Fibroblast of peridontal ligament (primary cell): ENCODE results near the gene CEPT1.
A peak's percentile ranks its signal among the peaks of the same experiment; 100 is the strongest.
"Not testable (repeated sequence)": the region's sequence is repeated elsewhere in the genome, so short reads cannot be mapped to it uniquely, and the experiment has no call there.

Source experiments
- DNase-seq: peaks from one replicate; pipeline ENCODE4 v3.0.0-alpha.2; 2010; ENCODE audit errors: extremely low read depth

The CEPT1 gene

DNA sequence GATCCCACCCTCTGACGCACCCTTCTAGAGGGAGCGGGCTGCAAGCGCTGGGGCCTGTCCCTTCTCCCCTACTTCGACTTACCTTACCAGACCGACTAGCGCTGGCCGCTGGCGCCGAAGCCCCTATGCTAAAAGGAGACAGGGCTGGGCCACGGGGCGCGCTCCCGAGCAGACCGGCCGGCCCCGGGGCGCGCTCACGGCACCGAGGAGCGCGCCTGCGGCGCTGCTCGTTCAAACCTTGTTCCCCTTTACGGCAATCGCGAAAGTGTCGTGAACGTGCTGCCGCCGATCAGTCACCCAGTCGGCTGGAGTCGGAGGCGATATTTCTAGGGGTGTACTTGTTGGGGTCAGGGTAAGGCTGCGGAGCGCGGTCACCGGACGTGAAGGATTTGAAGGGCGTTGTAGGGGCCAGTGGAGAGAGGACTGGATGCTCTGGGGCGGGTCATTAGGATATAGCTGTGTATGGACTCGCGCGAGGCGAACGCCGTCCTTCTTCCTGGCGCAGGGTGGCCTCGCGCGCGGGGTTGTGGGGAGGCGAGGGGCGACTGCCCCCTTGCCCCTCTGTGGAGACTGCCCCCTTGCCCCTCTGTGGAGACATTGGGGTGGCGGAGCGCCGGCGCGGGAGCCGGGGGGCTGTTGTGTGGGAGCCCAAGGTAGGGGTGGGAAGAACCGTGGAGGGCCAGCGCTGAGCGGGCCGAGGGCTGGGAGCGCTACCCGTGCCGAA lies at the start of gene CEPT1, which contains the start of gene DRAM2:
Gene CEPT1, plus strand, starts transcription at position 268 of the 724 bp plus-strand sequence. CDS start 7,492 bp downstream, outside the sequence.
Gene DRAM2, minus strand, starts transcription at position 138 of the 724 bp plus-strand sequence. CDS start 8,539 bp downstream, outside the sequence.
- DNase-seq = peak; percentile 93

DNA sequence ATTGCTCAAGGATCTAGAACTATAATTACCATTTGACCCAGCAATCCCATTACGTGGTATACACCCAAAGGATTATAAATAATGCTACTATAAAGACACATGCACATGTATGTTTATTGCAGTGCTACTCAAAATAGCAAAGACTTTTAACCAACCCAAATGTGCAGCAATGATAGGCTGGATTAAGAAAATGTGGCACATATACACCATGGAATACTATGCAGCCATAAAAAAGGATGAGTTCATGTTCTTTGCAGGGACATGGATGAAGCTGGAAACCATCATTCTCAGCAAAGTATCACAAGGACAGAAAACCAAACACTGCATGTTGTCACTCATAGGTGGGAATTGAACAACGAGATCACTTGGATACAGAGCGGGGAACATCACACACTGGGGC lies 44.6 kb upstream of the CEPT1 start:
- not testable (repeated sequence) for DNase-seq

DNA sequence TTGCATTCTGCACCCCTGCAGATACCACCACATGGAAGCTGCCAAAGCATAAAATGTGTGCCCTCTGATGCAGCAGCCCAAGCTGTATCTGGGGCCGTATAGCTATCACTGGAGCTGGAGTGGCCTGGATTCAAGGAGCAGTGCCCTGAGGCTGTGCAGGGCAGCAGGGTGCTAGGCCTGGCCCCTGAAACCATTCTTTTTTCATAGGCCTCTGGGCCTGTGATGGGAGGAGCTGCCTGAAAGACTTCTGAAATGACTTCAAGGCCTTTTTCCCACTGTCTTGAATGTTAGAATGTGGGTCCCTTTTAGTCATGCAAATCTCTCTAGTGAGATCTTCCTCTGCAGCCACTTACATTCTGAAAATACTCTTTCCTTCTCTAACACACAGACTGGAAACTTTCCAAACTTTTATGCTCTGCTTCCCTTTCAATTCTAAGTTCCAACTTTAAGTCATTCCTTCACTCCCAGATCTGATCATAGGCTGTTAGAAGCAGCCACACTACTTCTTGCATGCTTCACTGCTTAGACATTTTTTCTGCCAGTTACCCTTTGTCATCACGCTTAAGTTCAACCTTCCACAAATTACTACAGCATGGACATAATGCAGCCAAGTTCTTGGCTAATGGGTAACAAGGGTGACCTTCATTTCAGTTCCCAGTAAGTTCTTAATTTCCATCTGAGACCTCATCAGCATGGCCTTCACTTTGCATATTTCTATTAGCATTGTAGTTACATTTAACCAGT lies 42.5 kb upstream of the CEPT1 start:
- no peak for DNase-seq

DNA sequence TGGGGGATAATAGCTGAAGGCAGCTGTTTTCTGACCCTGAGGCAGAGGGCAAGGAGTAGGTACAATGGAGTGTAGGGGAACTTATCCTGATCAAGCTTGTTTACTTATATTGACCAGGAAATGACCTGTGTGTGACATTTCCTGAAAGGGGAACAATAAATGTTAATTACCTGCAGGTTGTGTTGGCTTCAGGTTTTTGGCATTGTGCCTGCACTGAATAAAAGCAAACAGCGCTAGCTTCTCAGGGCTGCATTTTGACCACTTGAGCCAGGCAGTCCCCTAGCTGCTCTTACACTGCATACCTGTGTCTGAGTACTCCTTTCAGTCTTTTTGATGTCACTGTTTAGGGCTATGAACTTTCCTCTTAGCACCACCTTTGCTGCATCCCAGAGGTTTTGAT lies 40.7 kb upstream of the CEPT1 start:
- no peak for DNase-seq

DNA sequence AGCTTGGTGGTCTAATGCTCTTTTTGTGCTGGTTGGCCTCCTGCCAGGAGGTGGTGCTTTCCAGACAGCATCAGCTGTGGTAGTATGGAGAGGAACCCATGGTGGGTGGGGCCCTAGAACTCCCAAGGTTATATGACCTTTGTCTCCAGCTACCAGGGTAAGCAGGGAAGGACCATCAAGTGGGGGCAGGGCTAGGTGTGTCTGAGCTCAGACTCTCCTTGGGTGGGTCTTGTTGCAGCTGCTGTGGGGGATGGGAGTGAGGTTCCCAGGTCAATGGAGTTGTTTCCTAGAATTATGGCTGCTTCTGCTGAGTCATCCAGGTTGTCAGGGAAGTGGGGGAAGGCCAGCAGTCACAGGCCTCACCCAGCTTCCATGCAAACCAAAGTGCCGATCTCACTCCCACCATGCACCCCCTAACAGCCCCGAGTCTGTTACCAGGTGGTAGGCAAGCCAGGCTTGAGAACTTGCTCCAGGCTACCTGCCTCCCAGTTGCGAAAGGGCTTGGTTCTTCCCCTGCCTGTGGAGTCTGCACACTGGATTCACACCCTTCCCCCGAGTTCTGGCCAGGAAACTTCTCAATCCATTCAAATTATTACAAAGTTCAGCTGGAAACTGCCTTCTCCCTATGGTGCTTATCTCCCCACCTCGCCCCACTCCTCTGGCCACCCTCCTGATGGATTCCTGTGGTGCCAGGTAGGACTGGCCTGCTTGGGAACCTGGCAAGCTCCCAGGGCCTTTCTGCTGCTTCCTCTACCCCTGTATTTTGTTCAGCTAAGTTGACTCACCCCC lies 38.0 kb upstream of the CEPT1 start:
- DNase-seq = no peak

DNA sequence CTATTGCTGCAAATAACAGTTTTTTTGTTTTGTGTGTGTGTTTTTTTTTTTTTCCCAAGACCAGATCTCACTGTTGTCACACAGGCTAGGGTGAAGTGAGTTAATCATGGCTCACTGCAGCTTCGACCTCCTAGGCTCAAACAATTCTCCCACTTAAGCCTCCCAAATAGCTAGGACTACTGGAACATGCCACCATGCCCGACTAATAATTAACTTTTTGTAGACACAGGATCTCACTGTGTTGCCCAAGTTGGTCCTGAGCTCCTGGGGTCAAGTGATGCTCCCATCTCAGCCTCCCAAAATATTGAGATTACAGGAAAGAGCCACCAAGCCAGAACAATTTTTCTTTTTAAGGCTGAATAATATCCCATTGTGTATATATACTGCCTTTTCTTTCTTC lies 35.0 kb upstream of the CEPT1 start:
- no peak for DNase-seq

DNA sequence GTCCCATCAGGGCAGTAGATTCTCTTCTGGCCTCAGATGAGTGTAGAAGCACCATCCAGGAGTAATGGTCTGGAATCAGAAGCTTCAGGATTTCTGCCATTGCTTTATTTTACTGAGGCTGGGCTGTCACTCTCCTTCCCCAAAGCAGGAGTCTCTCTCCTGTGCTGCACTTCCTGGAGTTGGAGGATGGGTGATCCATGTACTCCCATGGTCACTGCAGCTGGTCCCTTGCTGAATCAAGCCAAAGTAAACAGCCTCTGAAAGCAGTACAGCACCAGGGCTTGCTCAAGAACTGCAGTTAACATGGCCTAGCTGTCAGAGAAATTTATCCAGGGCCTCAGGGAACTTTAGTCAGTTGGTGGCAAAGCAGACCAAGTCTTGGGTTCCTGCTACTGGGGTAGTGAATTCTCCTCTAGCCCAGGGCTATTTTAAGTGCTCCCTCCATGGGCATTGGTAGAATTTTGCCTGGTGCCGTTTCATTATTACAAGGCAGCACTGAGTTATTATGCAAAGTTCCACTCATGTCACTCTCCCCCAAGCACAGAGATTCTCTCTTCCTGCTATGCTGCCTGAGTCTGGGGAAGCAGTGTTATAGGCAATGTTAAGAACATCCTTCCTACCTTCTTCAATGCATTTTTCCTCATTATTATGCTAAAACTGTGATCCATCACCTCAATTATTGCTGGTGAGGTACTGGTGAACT lies 29.7 kb upstream of the CEPT1 start:
- DNase-seq = no peak

DNA sequence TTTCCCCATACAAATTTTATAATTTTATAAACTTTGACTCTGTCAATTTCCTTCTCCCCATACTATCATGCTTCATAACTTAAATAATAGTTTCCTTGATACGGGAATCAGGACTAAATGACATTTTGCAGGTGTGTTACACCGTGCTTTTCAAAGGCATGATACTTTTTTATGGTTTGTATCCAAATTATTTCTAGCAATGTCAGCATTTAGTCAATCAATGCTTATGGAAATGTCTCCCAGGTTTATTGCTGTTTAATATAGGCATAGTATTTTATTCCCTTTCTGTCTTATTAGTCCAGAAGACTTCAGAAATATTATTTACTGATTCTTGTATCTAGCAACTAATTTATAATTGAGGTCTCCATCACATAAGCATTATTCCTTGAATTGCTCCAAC lies 23.5 kb upstream of the CEPT1 start:
- no peak for DNase-seq

DNA sequence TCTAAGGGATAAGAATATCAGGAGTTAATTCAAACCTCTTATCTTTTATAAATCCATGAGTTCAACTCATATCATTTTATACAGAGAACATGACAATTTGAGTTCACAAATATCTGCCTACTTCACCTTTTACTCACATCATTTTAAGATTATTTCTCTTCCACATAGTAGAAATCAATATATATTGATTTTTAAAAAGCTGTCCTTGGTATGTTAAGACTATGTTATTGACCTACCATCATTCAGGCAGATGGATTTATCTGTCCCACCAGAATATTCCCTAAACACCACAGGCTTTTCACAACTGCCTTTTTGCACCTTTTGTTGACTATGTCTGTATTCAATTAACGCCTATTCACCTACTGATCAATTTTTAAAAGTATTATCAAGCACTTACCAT lies 13.7 kb upstream of the CEPT1 start:
- DNase-seq = no peak

DNA sequence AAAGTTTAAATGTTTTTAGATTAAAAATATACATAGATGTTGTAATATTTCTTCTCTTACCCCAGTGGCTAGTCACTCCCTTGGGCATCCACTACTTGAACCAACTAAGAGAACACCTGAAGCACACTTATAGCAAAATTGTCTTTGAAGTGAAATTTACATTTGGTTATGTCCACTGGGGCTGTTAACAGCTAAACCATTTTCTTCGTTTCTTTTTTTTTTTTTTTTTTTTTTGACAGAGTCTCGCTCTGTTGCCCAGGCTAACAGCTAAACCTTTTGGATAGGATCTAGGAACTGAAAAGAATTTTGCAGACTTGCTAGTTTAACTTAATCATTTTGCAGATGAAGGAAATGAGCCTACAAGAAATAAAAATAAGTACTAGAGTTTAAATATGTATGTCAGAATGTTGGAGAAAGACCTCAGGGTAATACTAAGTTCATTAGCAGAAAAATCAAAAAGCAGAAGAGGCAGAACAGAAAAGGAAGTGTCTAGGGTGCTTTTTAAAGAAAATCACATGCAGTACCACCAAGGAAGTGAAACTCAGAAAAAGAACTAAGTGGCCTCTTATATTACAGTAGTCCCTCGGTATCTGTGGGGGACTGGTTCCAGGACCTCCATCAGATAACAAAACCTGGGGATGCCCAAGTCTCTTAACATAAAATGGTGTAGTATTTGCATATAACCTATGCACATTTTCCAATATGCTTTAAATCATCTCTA lies 11.9 kb upstream of the CEPT1 start:
- no peak for DNase-seq

DNA sequence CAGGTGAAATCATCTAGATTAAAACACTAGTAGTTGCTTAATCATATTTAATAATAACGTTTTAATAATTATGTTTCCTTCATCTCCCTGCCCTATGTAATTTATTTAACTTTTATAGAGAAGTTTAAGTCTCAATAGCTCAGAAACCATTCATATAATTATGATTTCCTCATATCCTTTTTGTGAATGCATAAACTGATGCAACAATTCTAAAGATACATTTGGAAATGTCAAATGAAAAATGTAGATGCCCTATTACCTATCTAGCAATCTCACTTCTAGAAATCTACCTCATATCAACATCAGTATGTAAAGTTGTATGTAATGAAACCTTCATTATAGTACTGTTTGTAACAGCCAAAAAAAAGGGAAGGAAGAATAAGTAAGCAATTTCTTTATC lies 10.6 kb upstream of the CEPT1 start:
- DNase-seq = no peak

DNA sequence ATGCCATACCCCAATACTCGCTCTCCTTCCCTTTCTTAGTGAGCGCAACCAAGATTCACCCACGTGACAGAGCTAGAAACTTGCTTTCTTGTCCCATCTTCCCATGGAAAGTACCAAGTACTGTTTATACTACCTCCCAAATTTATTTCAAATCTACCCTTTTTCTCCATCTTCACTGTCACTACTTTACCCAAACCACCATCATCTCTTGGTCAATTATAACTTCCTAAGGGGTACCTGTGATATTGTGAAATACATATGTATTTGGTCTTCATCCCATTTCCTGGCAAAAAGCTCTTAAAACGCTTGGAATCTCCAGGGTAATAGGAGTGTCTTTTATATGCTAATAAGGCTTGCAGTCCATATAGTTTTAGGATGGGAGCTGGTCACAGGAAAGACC lies 8.3 kb upstream of the CEPT1 start:
- DNase-seq = no peak

DNA sequence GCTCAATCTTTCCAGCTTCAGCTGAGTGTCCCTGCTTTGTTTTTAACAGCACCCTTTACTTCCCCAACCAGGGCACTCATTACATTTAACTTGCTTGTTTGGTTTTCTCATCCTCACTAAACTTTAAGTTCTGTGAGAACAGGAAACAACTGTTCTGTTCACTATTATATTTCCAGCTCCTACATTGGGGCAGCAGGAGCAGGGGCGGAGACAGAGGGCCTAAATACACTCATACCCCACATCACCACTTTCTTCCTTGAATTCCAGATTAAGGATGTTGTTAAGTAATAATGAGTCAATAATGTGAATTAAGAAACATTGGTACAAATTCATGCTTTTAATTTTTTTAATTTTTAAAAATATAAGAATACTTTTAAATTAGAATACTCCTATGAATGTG lies 6.2 kb upstream of the CEPT1 start:
- no peak for DNase-seq

DNA sequence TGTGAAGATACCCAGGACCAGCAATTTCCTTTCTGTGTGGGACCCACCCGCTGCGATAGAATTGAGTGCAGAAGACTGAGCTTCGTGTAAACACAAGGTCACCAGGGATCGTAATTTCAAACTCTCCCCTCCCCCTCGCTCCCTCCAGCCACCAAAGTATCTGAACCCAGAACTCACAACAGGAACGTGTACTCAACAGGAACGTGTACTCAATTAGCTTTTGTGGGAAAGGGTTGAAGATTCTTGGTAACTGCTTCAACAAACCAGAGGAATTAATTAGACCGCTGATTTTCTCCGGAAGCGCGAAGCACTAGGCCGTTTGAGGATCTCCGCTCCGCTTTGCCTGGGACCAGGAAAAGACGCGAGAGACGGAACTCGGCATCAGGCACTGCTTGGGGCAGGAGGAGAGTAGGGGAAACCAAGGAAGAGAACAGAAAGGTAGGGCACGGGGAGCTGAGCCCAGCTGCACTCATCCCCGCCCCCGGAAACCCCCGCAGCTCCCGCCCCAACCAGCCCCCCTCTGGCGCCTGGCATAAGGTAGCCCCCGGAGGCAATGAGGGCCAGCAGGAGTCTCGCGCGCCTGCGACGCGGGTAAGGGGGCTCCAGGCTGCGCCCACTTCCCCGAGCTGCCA lies 583 bp upstream of the CEPT1 start:
- DNase-seq = peak; percentile 57

DNA sequence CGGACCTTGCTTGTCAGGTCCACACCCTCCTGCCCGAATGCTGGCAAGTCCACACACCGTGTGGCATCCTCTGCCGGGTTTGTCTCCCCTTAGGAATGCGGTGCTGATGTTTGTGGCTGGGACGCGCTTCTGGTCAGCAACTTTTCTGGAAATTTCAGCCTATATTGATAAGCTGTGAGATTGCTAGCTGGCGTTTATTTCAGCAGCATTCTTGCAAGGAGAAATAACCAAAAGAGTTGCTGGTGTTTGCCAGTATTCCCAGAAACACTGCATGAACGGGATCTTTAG lies 601 bp downstream of the CEPT1 start:
- DNase-seq = peak; percentile 40

DNA sequence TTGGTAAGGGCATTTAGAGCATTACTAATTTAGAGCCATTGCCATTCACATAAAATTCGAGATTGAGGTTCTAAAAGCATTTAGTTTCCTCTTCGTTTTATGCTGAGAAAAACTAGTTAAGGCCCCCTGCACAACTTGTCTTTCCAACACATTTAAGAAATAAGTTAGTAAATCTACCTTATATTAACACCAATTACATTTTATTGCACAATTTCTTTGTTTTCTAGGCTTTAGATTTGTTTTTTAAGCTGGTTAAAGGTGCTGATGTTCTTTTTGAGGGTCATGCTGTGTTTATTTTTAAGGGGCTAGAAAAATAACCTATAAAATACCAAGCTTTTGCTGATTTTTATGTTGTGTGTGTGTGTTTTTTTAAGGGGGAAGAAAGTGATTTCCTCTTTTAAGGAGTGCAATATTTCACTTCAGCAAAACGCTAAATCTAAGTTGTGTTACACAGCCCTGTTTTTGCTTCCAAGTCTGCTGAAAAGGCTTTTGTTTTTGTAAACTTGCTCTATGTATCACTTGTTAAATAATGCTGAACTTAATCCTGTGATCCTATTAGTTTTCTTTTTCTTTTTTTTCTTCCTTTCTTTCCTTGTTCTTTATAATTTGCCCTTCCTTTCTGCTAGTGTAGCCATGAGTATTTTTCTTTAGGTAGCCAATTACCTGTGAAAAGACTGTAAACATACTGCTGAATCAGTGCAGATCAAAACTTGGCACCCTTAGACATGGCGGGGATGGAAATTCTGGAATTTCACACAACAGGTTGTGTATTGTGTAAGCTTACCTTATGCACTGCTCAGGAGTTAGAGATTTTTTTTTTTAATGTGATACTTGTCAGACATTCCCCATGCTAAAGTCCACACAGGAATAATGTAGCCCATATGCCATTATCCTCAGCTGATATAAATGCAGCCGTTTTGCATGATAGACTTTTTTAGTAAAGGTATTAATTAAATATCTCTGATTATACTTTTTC lies 1.5 kb downstream of the CEPT1 start:
- DNase-seq = no peak

DNA sequence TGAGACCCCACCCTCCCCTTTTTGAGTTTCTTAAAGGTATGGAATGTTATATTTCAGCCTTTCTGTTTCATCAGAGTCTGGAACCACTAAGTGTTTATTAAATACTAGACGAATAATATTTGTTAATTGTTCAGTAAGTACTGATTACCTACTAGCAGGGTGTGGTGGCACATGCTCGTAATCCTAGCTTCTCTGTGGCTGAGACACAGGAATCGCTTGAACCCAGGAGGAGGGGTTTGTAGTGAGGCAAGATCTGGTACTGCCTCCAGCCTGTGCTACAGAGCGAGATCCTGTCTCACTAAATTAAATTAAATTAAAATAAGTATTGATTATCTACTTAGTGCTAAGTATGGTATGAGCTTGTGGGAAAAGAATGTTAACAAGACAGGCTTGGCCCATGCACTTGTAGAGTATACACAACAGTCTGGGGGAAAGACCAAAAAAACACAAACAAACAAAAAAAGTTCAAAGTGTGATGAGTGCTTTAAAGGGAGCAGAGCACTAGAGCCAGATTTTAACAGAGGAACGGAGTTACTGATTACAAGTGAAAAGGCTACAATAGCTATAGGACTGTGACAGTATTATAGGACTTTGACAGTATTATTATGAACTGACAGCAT lies 2.4 kb downstream of the CEPT1 start:
- DNase-seq = peak; percentile 5

DNA sequence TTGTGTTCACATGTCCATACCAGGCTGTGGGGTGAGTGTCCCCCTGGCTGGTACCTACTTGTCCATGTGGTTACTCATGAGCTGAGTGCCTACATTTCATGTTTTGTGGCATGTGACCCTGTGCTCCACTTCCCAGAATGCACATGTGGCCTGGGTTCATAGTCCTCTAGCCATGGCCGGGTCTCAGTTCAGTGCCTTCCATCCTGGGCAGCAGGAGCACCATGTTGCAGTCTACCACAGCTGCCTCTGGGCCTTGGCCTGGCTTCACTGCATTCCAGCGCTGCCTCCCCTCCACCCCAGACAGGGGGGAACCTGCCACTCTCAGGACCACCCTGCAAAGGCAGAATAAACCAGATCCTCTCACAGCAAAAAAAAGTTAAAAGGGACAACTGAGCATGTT lies 5.5 kb downstream of the CEPT1 start:
- DNase-seq = no peak
